Stimulated activated CD4-positive, alpha-beta T cell treated with anti-CD3 and anti-CD28 coated beads, Interleukin-12 subunit alpha, Interleukin-12 subunit beta, amount 100 ng/mL, for 24 hours (primary cell): ENCODE measurements around the gene SENP1.
"Not testable (repeated sequence)": the region's sequence is repeated elsewhere in the genome, so short reads cannot be mapped to it uniquely, and the experiment has no call there.

Experiments used
- DNase-seq, 2 experiments: peaks; one replicate each; pipeline ENCODE4 v3.0.0-alpha.2; 2020; ENCODE audit warnings: low read depth in 2 of 2

Gene SENP1

DNA sequence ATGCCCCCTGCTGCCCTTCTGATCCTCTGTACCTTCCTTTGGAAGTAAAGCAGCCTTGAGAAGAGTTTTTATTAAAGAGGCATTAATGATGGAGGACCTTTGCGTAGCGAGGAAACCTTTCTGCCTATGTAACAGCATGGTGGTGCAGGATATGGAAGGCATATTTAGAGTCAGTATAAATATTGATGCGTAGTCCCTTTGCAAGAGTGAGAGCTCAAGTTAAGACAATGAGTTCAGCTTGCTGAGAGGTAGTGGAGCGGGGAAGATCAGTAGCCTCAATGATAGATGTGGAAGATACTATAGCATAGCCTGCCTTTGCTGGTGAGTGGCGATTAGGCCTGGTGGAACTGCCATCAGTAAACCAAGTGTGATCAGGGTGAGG, 5.4 kb upstream of the SENP1 start:
- DNase-seq = not testable (repeated sequence)

DNA sequence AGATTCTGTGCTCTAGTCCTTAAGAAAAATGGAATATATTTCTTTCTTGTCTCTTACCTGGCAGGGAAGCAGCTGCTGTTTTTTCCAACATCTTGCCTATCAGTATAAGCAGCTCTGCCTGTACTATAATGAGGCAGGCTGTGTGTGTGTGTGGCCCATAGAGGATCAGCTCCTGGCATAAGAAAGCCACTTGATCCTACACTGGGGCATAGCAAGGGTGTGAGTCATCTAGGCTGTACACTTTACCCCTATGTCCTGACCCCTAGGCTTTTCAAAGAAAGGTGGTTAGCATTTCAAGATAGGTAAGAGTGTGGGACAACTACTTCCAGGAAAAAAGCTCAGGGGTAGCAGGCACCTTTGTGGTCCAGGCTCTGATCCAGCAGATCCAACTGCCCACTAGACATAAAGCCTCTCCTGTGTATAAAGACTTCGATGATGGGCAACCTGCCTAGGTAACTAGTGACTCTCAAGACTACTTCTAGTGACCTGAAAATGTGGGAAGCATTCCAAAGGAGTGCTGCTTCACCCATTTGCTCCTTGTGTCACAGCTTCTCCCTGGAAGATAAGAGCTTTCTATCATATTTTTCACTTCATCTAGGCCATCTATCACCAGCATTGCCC, 4.9 kb upstream of the SENP1 start:
- DNase-seq = no peak

DNA sequence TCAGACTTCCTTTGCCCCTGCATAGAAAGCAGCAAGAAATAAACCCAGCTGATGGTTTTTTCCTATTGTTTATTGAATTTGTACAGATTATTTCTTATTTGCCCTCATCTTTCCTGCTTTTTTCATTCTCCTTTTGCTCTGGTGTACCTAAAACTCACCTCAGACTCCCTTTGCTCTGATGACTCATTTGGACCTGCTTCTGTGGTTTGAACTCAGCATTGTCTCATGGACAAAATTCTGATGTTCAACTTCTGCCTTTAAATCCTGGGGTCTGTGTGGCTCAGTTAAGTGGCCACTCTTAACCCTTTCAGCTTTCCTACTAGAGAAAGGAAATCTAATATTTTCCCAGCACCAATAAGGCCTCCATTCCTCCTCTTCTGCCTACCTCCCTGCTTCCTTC, 3.5 kb upstream of the SENP1 start:
- no peak for DNase-seq

DNA sequence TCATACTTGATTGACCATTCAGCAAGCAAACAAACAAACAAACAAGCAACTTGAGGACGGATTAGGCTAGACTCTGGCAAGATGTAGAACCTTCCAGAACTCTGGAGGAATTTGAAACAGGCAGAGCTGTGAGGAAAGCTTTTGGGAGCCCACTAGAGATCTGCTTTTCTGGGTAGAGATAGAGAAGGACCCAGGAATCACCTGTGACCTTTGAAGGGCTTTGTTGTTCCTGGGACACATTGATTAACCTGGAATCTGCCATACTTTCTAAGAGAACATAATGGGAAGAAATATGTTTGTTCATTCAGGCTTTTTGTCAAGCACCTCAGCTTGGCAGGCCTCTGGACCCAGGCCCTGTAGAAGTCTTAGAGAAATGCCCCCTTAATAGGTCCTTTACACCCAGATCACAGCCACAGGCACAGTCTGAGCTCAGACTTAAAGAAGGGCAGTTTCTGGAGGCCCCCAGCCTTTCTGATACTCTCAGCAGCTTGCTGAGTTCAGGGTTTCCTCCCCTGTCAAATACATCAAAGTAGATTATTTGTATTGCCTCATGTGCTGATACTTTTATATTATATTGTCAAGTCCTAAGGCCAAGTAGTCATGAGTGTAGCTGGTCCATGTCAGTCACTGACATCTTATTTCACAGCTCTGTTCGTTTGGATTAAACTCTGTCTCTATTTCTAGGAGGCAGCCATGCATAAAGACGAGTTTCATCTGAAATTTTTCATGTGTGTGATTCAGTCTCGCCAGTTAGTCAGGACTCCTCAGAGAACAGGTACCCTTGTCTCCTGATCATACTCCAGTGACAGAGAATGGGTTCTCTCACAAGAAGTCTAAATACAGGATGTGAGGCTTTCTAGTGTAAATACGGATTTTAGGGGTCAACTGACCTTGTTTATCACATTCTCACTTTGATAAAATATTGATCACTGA, 1.1 kb upstream of the SENP1 start:
- DNase-seq = no peak

DNA sequence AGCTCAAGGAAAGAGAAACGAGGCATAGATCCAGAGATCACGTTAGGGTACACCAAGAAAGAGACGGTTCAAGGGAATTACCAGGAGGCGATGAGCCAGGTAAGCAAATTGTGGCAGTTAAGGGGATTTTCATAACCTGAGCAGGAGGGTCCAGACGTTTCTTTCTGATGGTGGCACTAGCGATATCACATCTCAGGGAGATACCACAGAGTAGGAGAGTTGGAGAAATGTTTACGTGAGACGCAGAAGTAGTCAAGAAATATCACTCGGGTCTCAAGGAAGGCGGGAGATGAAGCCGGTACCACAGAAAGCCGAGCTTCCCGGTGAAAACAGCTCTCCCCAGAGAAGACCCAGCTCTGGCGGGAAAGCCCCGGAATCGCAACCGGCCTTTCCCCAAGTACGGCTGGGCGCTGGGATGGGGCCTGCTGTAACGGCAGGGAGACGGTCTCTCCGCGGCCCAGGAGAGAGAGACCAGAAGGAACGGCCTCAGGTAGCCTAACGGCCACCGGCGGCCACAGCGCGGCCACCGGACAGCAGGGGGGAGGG, 485 bp downstream of the SENP1 start:
- DNase-seq = peak in 1 of 2 experiments; percentile 16

DNA sequence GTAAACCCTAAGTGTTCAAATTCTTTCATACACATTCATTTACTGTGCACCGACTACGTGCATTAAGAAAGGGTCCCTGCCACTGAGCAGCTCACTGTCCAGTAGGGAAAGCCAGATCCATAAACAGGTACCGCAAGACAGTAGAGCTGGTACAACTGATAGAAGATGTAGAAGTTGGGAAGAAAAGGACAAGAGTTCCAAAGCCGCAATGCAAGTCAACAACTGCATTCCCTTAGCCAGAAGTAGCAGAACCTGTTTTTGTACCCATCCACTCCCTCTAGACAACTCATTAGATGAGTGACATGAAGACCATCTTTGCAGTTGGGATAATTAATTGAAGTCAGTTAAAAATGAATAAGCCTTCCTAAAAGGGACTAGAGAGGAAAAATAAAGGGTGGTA, 1.3 kb downstream of the SENP1 start:
- no peak for DNase-seq

DNA sequence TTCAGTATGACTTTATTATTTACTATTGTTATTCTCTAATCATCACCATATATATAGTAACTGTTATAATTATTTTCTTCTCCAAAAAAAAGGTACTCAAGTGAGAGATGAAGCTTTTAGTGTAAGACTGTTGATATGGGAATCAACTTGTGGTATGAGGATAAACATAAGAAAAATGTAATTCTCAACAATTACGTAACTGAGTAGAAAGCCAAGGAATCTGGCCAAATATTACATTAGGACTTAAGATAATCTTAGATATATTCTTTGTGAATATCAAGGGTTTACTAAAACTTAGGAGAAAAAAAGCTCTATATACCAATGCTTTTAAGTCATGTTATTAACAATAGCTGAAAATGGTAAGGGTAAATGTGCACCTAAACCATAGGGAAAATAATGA, 13.3 kb downstream of the SENP1 start:
- DNase-seq = no peak

DNA sequence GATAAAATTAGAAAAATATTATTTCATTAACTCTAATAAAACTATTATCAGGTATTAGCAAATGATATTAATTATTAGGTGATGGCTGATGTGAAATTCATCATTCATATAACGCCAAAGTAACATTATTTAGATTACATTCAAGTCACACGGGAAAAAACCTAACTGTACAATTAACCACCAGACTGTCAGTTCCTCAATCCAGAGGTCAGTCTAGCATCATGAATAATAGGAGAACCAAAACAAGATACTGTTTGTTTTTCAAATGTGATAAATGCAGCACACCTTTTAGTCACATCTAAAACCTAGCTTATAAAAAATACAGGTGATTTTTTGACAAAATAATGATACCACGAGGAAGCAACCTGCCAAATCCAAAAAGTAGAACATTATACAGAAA, 19.6 kb downstream of the SENP1 start:
- no peak for DNase-seq

DNA sequence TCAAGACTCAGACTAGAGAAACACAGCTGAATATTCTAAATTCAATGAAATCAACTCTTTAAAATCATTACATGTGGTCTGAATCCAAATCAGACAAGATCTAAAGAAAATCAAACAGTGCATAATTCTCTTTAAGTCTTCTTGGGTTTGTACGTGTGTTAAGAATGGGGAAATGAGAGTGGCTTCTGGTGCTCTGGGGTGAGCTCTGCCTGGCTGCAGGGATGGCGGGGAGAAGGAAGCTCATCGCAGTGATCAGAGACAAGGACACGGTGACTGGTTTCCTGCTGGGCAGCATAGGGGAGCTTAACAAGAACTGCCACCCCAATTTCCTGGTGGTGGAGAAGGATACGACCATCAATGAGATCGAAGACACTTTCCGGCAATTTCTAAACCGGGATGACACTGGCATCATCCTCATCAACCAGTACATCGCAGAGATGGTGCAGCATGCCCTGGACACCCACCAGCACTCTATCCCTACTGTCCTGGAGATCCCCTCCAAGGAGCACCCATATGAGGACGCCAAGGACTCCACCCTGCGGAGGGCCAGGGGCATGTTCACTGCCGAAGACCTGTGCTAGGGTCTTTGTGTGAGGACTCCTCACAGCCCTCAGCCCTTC, 20.9 kb downstream of the SENP1 start:
- no peak for DNase-seq

DNA sequence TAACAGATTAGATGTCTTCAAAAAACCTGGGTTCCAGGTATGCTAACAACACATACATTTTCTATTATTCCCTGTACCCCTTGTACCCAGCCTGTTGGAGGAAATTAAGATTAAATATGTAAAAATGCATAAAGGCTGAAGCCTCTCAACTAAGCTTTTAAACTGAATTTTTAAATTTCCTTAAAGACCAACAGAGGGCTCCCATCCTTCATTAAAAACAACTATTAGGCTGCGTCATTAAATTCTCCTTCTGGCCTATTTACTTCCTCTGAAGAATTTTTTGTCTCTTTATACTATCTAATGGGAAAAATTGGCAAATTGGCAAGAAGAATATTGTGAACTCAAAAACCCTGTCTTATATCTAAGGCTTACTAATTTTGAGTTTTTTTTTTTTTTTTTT, 21.8 kb downstream of the SENP1 start:
- no peak for DNase-seq

DNA sequence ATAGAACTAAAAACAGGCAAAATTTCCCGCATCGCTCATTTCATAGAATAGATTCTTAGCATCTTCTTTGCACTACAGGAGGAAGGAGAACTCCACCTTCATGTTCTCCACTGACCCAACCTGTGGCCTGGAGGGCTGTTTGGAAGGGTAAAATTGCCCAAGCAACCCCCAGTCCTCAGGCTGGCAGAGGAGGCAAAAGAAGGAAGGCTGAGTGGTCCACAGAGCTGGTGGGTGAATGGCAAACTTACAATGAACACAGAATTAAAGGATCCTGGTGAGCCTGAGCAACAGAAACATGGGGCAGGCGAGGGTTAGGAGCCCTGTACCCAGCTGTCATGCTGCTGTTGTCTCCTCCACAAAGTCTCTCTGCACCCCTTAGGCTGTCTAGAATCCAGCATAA, 25.1 kb downstream of the SENP1 start:
- no peak for DNase-seq

DNA sequence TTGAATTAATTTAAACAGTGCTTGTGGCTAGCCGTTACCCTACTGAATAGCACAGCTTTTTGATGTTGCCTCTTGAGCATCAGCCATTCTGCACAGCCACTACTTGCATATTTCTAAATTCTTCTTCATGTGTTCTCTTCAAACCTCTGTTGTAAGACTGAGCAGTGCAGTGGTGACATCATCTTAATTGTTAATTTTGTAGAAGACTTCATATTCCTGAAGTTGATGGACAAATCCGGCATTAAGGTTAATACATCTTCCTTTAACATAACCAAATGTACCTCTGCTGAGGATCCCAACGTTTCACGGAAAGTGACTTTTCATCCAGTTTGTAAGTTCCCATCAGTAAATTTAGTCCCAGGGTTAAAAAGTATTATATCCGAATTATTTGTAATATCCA, 25.6 kb downstream of the SENP1 start:
- no peak for DNase-seq

DNA sequence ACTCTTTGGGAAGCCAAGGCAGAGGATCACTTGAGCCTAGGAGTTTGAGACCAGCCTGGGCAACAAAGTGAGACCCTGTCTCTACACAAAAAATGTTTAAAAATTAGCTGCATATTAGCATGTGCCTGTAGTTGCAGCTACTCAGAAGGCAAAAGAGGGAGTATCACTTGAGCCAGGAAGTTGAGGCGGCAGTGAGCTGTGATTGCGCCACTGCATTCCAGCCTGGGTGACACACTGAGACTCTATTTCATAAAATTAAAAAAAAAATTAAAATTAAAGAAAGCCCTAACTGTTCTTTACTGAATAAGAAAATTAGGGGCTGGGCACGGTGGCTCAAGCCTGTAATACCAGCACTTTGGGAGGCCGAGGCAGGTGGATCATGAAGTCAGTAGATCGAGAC, 27.0 kb downstream of the SENP1 start:
- DNase-seq = no peak

DNA sequence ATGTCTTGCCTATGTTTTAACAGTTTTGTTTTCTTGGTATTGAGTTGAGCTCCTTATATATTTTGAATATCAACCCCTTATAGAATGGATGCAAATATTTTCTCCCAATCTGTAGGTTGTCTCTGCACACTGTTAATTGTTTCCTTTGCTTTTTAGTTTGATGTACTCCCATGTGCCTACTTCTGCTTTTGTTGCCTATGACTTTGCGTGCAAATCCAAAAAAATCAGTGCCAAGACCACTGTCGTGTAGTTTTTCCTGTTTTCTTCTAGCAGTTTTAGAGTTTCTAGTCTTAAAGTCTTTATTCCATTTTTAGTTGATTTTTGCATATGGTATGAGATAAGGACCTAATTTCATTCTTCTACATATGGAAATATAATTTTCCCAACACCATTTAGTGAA, 28.8 kb downstream of the SENP1 start:
- DNase-seq = no peak

DNA sequence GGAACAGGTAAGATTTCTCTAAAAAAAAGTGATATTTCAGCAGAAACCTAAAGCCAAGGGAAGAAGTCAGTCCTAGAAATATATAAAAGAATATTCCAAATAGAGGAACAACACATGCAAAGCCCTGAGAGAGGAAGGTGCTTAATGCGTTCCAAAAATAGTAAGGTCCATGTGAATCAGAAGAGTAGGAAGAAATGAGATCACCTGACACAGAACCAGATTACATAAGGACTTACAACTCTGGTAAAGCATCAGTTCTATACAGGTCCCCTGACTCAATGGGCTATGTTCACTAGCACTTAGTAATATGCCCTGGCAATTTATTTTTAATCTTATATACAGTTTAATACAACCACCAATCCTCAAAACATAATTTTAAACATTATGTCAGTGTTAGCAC, 30.0 kb downstream of the SENP1 start:
- no peak for DNase-seq

DNA sequence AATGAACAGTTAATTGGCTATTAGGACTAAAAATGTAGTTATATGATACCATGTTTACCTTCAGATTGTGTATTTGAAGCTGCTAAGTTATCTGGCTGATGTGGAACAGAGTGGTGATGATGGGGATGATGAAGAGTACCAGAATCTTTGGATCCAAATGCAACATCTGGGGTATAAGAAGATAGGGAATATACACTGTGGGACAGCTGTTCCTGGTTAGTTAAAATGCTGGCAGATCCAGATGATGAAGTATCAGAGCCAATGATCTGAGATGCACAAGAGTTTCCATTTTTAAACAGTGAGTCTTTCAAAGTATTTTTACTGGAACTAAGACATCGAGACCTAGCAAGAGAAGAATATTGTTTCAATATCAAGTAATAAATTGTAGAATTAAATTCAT, 31.6 kb downstream of the SENP1 start:
- DNase-seq = no peak

DNA sequence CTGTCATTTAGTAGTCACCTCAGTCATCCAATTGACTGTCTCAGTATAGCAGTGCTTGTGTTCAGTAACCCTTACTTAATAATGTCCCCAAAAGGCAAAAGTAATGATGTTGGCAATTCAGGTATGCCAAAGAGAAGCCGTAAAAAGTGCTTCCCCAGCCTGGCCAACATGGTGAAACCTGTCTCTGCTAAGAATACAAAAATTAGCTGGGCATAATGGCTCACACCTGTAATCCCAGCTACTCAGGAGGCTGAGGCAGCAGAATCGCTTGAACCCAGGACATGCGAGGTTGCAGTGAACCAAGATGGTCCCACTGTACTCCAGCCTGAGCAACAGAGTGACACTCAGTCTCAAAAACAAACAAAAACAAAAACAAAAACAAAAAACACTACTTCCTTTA, 33.6 kb downstream of the SENP1 start:
- DNase-seq = no peak

DNA sequence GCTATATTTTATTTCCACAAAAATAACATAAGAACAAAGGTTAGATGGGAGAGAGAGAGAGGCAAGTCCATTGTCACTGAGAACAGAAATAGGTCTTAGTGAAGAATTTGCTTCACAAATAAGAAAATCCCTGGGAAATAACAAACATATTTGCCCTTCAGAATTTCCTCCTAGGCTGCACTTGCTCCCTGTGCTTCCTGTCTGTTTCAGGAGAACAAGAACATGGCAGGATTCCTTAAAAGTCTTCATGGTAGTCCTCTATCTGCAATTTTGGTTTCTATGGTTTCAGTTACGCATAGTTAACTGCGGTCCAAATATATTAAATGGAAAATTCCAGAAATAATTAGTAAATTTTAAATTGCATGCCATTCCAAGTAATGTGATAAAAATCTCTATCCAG, 34.1 kb downstream of the SENP1 start:
- DNase-seq = no peak

DNA sequence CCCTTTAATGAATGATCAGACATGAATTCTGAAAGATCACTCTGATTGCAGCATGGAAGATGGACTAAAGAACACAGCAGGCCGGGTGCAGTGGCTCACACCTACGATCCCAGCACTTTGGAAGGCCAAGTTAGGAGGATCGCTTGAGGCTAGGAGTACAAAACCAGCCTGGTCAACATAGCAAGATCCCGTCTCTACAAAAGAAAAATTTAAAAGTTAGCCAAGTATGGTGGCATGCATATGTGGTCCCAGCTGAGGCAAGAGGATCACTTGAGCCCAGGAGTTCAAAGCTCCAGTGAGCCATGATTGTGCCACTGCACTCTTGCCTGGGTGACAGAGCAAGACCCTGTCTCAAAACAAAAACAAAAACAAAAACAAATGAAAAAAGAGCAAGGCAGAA, 35.1 kb downstream of the SENP1 start:
- no peak for DNase-seq

DNA sequence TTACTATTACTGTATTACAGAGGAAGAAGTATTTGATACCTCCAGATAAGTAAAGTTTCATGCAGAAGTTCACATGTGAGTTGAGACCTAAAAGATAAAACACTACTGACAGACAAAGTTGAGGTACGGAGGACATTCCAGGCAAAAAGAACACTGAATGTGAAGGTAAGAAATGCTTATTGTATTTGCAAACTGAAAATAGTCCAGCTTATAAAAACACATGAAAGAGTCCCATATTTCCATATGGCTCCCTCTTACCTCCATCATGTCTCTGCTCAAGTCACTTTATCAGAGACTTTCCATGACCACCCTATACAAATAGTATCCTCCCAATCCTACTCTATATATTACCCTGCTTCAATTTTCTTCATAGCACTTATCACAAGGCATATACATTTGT, 35.8 kb downstream of the SENP1 start:
- no peak for DNase-seq

DNA sequence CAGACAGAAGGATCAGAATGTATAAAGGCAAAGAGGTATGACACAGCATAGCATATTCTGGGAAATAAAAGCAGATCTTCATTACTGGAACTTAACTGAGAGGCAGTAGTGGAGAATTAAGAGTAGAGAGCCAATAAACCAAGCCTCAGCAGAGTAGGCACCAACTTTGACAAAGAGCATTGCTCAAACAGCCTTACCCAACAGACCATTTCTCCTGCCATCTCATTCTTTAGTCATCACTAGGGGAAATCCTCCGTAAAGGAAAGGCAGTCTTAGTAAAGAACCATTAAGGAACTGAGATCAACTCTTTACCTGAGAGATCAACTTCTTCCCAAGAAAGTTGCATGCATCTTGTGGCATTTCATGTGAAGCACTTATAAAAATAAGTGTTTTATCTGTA, 36.6 kb downstream of the SENP1 start:
- DNase-seq = no peak

DNA sequence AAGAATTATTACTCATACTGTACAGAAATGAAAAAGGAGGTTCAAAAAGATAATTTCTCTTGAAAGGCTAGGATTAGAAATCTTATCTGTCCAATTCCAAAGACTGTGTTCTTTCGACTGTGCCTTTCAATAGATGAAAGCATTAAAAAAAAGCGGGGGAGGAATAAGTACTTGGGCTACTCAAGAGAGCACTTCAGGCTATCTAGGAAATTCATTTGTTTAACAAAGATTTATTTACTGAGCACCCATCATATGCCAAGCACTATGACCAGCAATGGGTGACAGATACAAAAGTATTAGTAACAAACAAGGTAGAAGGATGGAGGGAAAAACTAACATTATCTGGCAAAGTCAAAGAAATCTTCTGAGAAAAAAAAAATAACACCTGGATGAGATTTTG, 37.4 kb downstream of the SENP1 start:
- no peak for DNase-seq
